ENCODE data around the gene CRELD1. TPM values are rescaled to one million over a fixed set of nuclear protein-coding genes. Genes with fewer than 3 reads are reported as not detected.

Gene CRELD1
- total and polyA plus RNA-seq, 2 of the 13 experiments (the other 11 are each of a cell fraction or from before 2014, with no cell fraction given), result 27.1 to 61.9 TPM

- TF ChIP-seq ERF (CRISPR knock-in tag; IDR thresholded peaks at IDR 0.05) (peak; percentile 86), SNAI1 (CRISPR knock-in tag; IDR thresholded peaks at IDR 0.05; ENCODE audit: borderline replicate concordance) (no peak), NCOR1 (IDR thresholded peaks at IDR 0.05; ENCODE audit: borderline replicate concordance, low read length) (no peak), TRIM24 (CRISPR knock-in tag; IDR thresholded peaks at IDR 0.05) (no peak), ZSCAN9 (CRISPR knock-in tag; IDR thresholded peaks at IDR 0.05; ENCODE audit: borderline replicate concordance) (peak; percentile 22; the same call in 1 of the 2 replicates), ZNF816 (CRISPR knock-in tag; IDR thresholded peaks at IDR 0.05; ENCODE audit: borderline replicate concordance) (peak; percentile 18; the same call in 1 of the 2 replicates), ZNF530 (CRISPR knock-in tag; IDR thresholded peaks at IDR 0.05; ENCODE audit: low read depth) (peak; percentile 78; the same call in 1 of the 2 replicates), PHF5A (CRISPR knock-in tag; IDR thresholded peaks at IDR 0.05; ENCODE audit: low read depth, unreplicated experiment) (no peak), MBD4 (IDR thresholded peaks at IDR 0.05; ENCODE audit: borderline replicate concordance, low read length) (no peak), HNRNPH1 (optimal IDR thresholded peaks at IDR 0.05; ENCODE audit: low read depth, low read length) (no peak), PAX8 (CRISPR knock-in tag; IDR thresholded peaks at IDR 0.05; ENCODE audit: borderline replicate concordance) (no peak), GATAD2A (CRISPR knock-in tag; IDR thresholded peaks at IDR 0.05) (no peak), FOXM1 (CRISPR knock-in tag; IDR thresholded peaks at IDR 0.05) (no peak; the same call in 1 of the 2 replicates), SRSF4 (IDR thresholded peaks at IDR 0.05; ENCODE audit: low read depth, low read length, poor library complexity, severe bottlenecking) (no peak), ZNF512 (CRISPR knock-in tag; IDR thresholded peaks at IDR 0.05) (no peak; the same call in 1 of the 2 replicates), TARDBP (CRISPR knock-in tag; IDR thresholded peaks at IDR 0.05) (peak; percentile 88; the same call in 1 of the 2 replicates), FOXJ3 (CRISPR knock-in tag; IDR thresholded peaks at IDR 0.05; ENCODE audit: borderline replicate concordance) (no peak), TOE1 (CRISPR knock-in tag; IDR thresholded peaks at IDR 0.05) (no peak), STAT5B (CRISPR knock-in tag; IDR thresholded peaks at IDR 0.05) (0 out of 2 replicates have a peak, but pooled peaks have one; percentile 84), FOSL1 (CRISPR knock-in tag; IDR thresholded peaks at IDR 0.05; ENCODE audit: borderline replicate concordance) (no peak)
- TF ChIP-seq, protein P1, sequence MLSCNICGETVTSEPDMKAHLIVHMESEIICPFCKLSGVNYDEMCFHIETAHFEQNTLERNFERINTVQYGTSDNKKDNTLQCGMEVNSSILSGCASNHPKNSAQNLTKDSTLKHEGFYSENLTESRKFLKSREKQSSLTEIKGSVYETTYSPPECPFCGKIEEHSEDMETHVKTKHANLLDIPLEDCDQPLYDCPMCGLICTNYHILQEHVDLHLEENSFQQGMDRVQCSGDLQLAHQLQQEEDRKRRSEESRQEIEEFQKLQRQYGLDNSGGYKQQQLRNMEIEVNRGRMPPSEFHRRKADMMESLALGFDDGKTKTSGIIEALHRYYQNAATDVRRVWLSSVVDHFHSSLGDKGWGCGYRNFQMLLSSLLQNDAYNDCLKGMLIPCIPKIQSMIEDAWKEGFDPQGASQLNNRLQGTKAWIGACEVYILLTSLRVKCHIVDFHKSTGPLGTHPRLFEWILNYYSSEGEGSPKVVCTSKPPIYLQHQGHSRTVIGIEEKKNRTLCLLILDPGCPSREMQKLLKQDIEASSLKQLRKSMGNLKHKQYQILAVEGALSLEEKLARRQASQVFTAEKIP (CRISPR knock-in tag; IDR thresholded peaks at IDR 0.05; ENCODE audit: borderline replicate concordance), result no peak
- TF ChIP-seq, protein P2, sequence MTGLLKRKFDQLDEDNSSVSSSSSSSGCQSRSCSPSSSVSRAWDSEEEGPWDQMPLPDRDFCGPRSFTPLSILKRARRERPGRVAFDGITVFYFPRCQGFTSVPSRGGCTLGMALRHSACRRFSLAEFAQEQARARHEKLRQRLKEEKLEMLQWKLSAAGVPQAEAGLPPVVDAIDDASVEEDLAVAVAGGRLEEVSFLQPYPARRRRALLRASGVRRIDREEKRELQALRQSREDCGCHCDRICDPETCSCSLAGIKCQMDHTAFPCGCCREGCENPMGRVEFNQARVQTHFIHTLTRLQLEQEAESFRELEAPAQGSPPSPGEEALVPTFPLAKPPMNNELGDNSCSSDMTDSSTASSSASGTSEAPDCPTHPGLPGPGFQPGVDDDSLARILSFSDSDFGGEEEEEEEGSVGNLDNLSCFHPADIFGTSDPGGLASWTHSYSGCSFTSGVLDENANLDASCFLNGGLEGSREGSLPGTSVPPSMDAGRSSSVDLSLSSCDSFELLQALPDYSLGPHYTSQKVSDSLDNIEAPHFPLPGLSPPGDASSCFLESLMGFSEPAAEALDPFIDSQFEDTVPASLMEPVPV (CRISPR knock-in tag; IDR thresholded peaks at IDR 0.05), result 0 out of 2 replicates have a peak, but pooled peaks have one; percentile 20
- TF ChIP-seq, protein P3, sequence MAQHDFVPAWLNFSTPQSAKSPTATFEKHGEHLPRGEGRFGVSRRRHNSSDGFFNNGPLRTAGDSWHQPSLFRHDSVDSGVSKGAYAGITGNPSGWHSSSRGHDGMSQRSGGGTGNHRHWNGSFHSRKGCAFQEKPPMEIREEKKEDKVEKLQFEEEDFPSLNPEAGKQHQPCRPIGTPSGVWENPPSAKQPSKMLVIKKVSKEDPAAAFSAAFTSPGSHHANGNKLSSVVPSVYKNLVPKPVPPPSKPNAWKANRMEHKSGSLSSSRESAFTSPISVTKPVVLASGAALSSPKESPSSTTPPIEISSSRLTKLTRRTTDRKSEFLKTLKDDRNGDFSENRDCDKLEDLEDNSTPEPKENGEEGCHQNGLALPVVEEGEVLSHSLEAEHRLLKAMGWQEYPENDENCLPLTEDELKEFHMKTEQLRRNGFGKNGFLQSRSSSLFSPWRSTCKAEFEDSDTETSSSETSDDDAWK (CRISPR knock-in tag; IDR thresholded peaks at IDR 0.05), result no peak
Measured at GRCh38 chr3:9946112-9947024, 12.7 kb downstream of the CRELD1 start (continued).
